Lung (tissue), 12 donors: ENCODE data around the gene ZBTB8OS. TPM values are rescaled to one million over a fixed set of nuclear protein-coding genes. Genes with fewer than 3 reads are reported as not detected.
"Not testable (repeated sequence)": the region's sequence is repeated elsewhere in the genome, so short reads cannot be mapped to it uniquely, and the experiment has no call there.

Experiments used
- ATAC-seq: fragments of 200-7000 bp; cut with Tn5 transposase; one replicate; pipeline ENCODE4 v1.9.1; 2020; ENCODE audit warnings: moderate number of reproducible peaks; ENCODE audit not compliant: insufficient read depth, low FRiP score
- DNase-seq, 3 donors: peaks; one replicate each; pipeline ENCODE4 v3.0.0-alpha.2; 2013 to 2017
- H3K27ac ChIP-seq, 2 donors: one replicate each; pipeline ENCODE4 v1.5.1; 2013; ENCODE audit warnings: mild to moderate bottlenecking in 2 of 2, moderate library complexity in 2 of 2, control low read depth in 1 of 2, inconsistent platforms in 1 of 2, low read depth in 1 of 2, low read length in 1 of 2
- H3K27me3 ChIP-seq, 3 donors: one replicate each; pipeline ENCODE4 v1.5.1; 2013; ENCODE audit warnings: low read length in 2 of 3; ENCODE audit not compliant: control insufficient read depth in 3 of 3, insufficient read depth in 3 of 3
- H3K36me3 ChIP-seq, 4 donors: one replicate each; pipeline ENCODE4 v1.5.1; 2013; ENCODE audit warnings: low read length in 4 of 4, mild to moderate bottlenecking in 1 of 4, moderate library complexity in 1 of 4; ENCODE audit not compliant: control insufficient read depth in 4 of 4, insufficient read depth in 4 of 4
- H3K4me1 ChIP-seq, 5 donors: one replicate each; pipeline ENCODE4 v1.5.1; 2013; ENCODE audit warnings: low read length in 5 of 5, mild to moderate bottlenecking in 2 of 5, moderate library complexity in 1 of 5; ENCODE audit not compliant: control insufficient read depth in 5 of 5, insufficient read depth in 5 of 5
- H3K4me3 ChIP-seq: one replicate; pipeline ENCODE4 v1.5.1; 2013; ENCODE audit warnings: mild to moderate bottlenecking, control low read depth, moderate library complexity
- H3K9ac ChIP-seq, 2 donors: one replicate each; pipeline ENCODE4 v1.5.1; 2013; ENCODE audit warnings: low read length in 2 of 2, control low read depth in 1 of 2; ENCODE audit not compliant: insufficient read depth in 1 of 2
- H3K9me3 ChIP-seq, 4 donors: one replicate each; pipeline ENCODE4 v1.5.1; 2013; ENCODE audit warnings: low read length in 3 of 4, mild to moderate bottlenecking in 1 of 4, moderate library complexity in 1 of 4; ENCODE audit not compliant: control insufficient read depth in 4 of 4, insufficient read depth in 3 of 4
- CTCF ChIP-seq: IDR thresholded peaks from 2 replicates; pipeline ENCODE4 v1.5.1; 2012; ENCODE audit warnings: mild to moderate bottlenecking; ENCODE audit errors: control extremely low read depth, extremely low read depth
- WGBS, 2 donors: extraction: QIAGEN DNeasy Blood & Tissue Kit; methylation state at CpG; one replicate each; pipeline ENCODE4 v1.1.7; 2013; 5-methylcytosine and 5-hydroxymethylcytosine counted together
- polyA plus RNA-seq, 2 donors: library from polyadenylated mRNA; stranded (reverse); fragments of 200-250 nt; gene quantifications; one replicate each; pipeline ENCODE4 v1.2.1, GENCODE V29; 2013
- total RNA-seq, 2 donors: library from RNA; depleted of rRNA in 1 of 2; stranded (reverse); fragments of >200 nt in 1 of 2; gene quantifications; one replicate each; pipeline ENCODE4 v1.2.1, GENCODE V29; 2014 to 2021
- donor health status: control.
- donor health status: control.
- donor health status: Bipolar disorder and iron deficiency.
- donor health status: healthy.
- donor health status: DM: yes; HTN: yes; CAD: no.

The ZBTB8OS gene
- total and polyA plus RNA-seq, 4 donors, result 26.7 to 86.1 (median 46.3) TPM

GRCh38 chr1:32650752-32651460, 556 bp upstream of the ZBTB8OS start, which contains the start of gene RBBP4:
Gene RBBP4, plus strand, starts transcription at chr1:32651208. Its CDS starts 99 bp downstream, at chr1:32651307.
- no peaks in the 10 kb centered on the region for H3K9me3 ChIP-seq
- ATAC-seq (peak; percentile 97), DNase-seq (peak; percentile 98 to 99 (median 99))
- H3K27ac ChIP-seq, result peak within 1 kb of the TSS; percentile 97 to 98
- WGBS, 2 donors, result 0% methylated on average over 66 to 67 of the region's 67 CpGs
- H3K27me3 ChIP-seq, result no peaks in the 10 kb centered on the region
- H3K9ac ChIP-seq, result peak within 1 kb of the TSS; percentile 97 to 98
- no peak for TF ChIP-seq CTCF
- H3K4me3 ChIP-seq, result peak within 1 kb of the TSS; percentile 59
- peaks cover 5 to 24% (median 12%) of the 10 kb centered on the region in 4 donors for H3K36me3 ChIP-seq
- peaks cover 0 to 36% (median 9%) of the 10 kb centered on the region in 5 donors for H3K4me1 ChIP-seq

- Histone ChIP-seq H3K9me3 (no peaks in the 10 kb centered on the region), H3K9ac (no peak overlapping the region), H3K4me3 (no peak overlapping the region), H3K27me3 (no peaks in the 10 kb centered on the region), H3K27ac (no peak overlapping the region), H3K36me3 (peaks cover 0 to 5% (median 2%) of the 10 kb centered on the region in 4 donors), H3K4me1 (peaks cover 0 to 12% (median 4%) of the 10 kb centered on the region in 5 donors)
- 81 to 92% methylated on average over 6 of the region's 6 CpGs for WGBS, 2 donors
- no peak for ATAC-seq
- DNase-seq, result no peak
- TF ChIP-seq CTCF, result no peak
These were observed 2.8 kb downstream of the ZBTB8OS start for GRCh38 chr1:32647308-32648134.

GRCh38 chr1:32644426-32644825, 5.9 kb downstream of the ZBTB8OS start:
- Histone ChIP-seq H3K27me3 (no peaks in the 10 kb centered on the region), H3K9ac (no peak overlapping the region), H3K4me3 (no peak overlapping the region), H3K27ac (no peak overlapping the region), H3K4me1 (peaks cover 0 to 4% (median 0%) of the 10 kb centered on the region in 5 donors), H3K36me3 (peaks cover 0 to 4% (median 0%) of the 10 kb centered on the region in 4 donors), H3K9me3 (no peaks in the 10 kb centered on the region)
- no peak for TF ChIP-seq CTCF
- DNase-seq, result no peak
- ATAC-seq, result no peak
- WGBS, 2 donors, result 92 to 94% methylated on average over 4 of the region's 4 CpGs

GRCh38 chr1:32642292-32642827, 8.0 kb downstream of the ZBTB8OS start:
- H3K27ac ChIP-seq, ATAC-seq, DNase-seq, H3K9ac ChIP-seq, H3K4me3 ChIP-seq, H3K36me3 ChIP-seq, H3K9me3 ChIP-seq, H3K27me3 ChIP-seq, H3K4me1 ChIP-seq: not testable (repeated sequence)
- WGBS, 2 donors, result 82 to 88% methylated on average over 8 of the region's 8 CpGs
